Liver (tissue), 9 donors: Measurements from ENCODE around the gene ZNF185. TPM values are rescaled to one million over a fixed set of nuclear protein-coding genes. Genes with fewer than 3 reads are reported as not detected.

Experiments used
- DNase-seq: peaks from one replicate; pipeline ENCODE4 v3.0.0-alpha.2; 2017; ENCODE audit warnings: low spot score
- H3K27ac ChIP-seq, 2 donors: one replicate each; pipeline ENCODE4 v1.7.0; 2013; ENCODE audit warnings: inconsistent platforms in 2 of 2, low read length in 2 of 2, control low read depth in 1 of 2, low read depth in 1 of 2, mild to moderate bottlenecking in 1 of 2
- H3K27me3 ChIP-seq, 4 donors: one replicate each; pipeline versions ENCODE4 v1.6.1 to v1.7.0; 2013; ENCODE audit warnings: low read length in 3 of 4, inconsistent platforms in 1 of 4, mild to moderate bottlenecking in 1 of 4, moderate library complexity in 1 of 4; ENCODE audit not compliant: control insufficient read depth in 4 of 4, insufficient read depth in 4 of 4
- H3K36me3 ChIP-seq, 4 donors: one replicate each; pipeline versions ENCODE4 v1.6.1 to v1.7.0; 2013; ENCODE audit warnings: low read length in 3 of 4, mild to moderate bottlenecking in 3 of 4, low read depth in 1 of 4, moderate library complexity in 1 of 4; ENCODE audit not compliant: control insufficient read depth in 4 of 4, insufficient read depth in 3 of 4
- H3K4me1 ChIP-seq, 4 donors: one replicate each; pipeline versions ENCODE4 v1.6.1 to v1.7.0; 2013; ENCODE audit warnings: low read length in 3 of 4, mild to moderate bottlenecking in 3 of 4, moderate library complexity in 1 of 4; ENCODE audit not compliant: control insufficient read depth in 4 of 4, insufficient read depth in 4 of 4
- H3K4me3 ChIP-seq, 3 donors: one replicate each; pipeline versions ENCODE4 v1.6.1 to v1.7.0; 2013; ENCODE audit warnings: low read length in 3 of 3, control low read depth in 1 of 3, low read depth in 1 of 3, mild to moderate bottlenecking in 1 of 3
- H3K9ac ChIP-seq, 2 donors: one replicate each; pipeline ENCODE4 v1.7.0; 2013; ENCODE audit warnings: low read length in 2 of 2, mild to moderate bottlenecking in 2 of 2, moderate library complexity in 2 of 2, control low read depth in 1 of 2, low read depth in 1 of 2
- H3K9me3 ChIP-seq, 4 donors: one replicate each; pipeline versions ENCODE4 v1.6.1 to v1.7.0; 2013; ENCODE audit warnings: low read length in 3 of 4; ENCODE audit not compliant: control insufficient read depth in 4 of 4
- ATF3 ChIP-seq: IDR thresholded peaks from 2 replicates; pipeline ENCODE4 v1.6.1; 2016; ENCODE audit warnings: antibody characterized with exemption
- EGR1 ChIP-seq, 2 donors: IDR thresholded peaks; 2 replicates each; pipeline ENCODE4 v1.6.1; 2016 to 2018; ENCODE audit warnings: antibody characterized with exemption in 2 of 2, low read depth in 2 of 2
- FOXA1 ChIP-seq: IDR thresholded peaks from 2 replicates; pipeline ENCODE4 v1.6.1; 2016; ENCODE audit warnings: antibody characterized with exemption
- GABPA ChIP-seq, 2 donors: IDR thresholded peaks in 1 of 2; conservative IDR thresholded peaks in 1 of 2; 2 replicates each; pipeline ENCODE4 v1.6.1; 2016; ENCODE audit warnings: antibody characterized with exemption in 2 of 2, mild to moderate bottlenecking in 1 of 2, moderate library complexity in 1 of 2
- JUND ChIP-seq, 2 donors: IDR thresholded peaks; 2 replicates each; pipeline ENCODE4 v1.6.1; 2016; ENCODE audit warnings: antibody characterized with exemption in 2 of 2
- MAX ChIP-seq: IDR thresholded peaks from 2 replicates; pipeline ENCODE4 v1.6.1; 2016; ENCODE audit warnings: antibody characterized with exemption
- NR2F2 ChIP-seq: IDR thresholded peaks from 2 replicates; pipeline ENCODE4 v1.6.1; 2016; ENCODE audit warnings: antibody characterized with exemption
- RAD21 ChIP-seq, 2 donors: IDR thresholded peaks; 2 replicates each; pipeline ENCODE4 v1.6.1; 2016; ENCODE audit warnings: antibody characterized with exemption in 2 of 2, mild to moderate bottlenecking in 2 of 2
- REST ChIP-seq: IDR thresholded peaks from 2 replicates; pipeline ENCODE4 v1.6.1; 2016; ENCODE audit warnings: antibody characterized with exemption, mild to moderate bottlenecking
- RXRA ChIP-seq, 2 donors: IDR thresholded peaks; 2 replicates each; pipeline ENCODE4 v1.6.1; 2017 to 2018; ENCODE audit warnings: antibody characterized with exemption in 2 of 2, mild to moderate bottlenecking in 1 of 2
- SP1 ChIP-seq: IDR thresholded peaks from 2 replicates; pipeline ENCODE4 v1.6.1; 2018; ENCODE audit warnings: antibody characterized with exemption, mild to moderate bottlenecking
- TAF1 ChIP-seq: conservative IDR thresholded peaks from 2 replicates; pipeline ENCODE4 v1.6.1; 2016; ENCODE audit warnings: antibody characterized with exemption, mild to moderate bottlenecking
- YY1 ChIP-seq: IDR thresholded peaks from 2 replicates; pipeline ENCODE4 v1.6.1; 2016; ENCODE audit warnings: antibody characterized with exemption, mild to moderate bottlenecking
- ZBTB33 ChIP-seq: IDR thresholded peaks from 2 replicates; pipeline ENCODE4 v1.6.1; 2016; ENCODE audit warnings: antibody characterized with exemption
- WGBS: extraction: QIAGEN DNeasy Blood & Tissue Kit; methylation state at CpG from one replicate; pipeline ENCODE4 v1.1.7; 2013; 5-methylcytosine and 5-hydroxymethylcytosine counted together
- polyA plus RNA-seq, 2 donors: library from polyadenylated mRNA; stranded (reverse) in 1 of 2; unstranded in 1 of 2; fragments of 200-250 nt in 1 of 2; fragments of >200 nt in 1 of 2; fragmentation: Nextera tagmentation in 1 of 2; extraction: Ambion mirVana in 1 of 2; gene quantifications; one replicate each; pipeline versions ENCODE4 v1.2.1 to v1.2.3, GENCODE V29; 2013 to 2015
- total RNA-seq, 2 donors: library from RNA; depleted of rRNA; stranded (reverse); fragments of >200 nt; gene quantifications; one replicate each; pipeline ENCODE4 v1.2.3, GENCODE V29; 2014
- TF ChIP-seq, protein P1 (sequence below): fragments of 150-350 bp; IDR thresholded peaks from 2 replicates; pipeline ENCODE4 v1.5.1; 2017; ENCODE audit warnings: improper control_type of control experiment, low read depth, low read length; ENCODE audit not compliant: missing input control
- donor health status: healthy.
- donor health status: healthy.
- donor health status: healthy.
- donor health status: healthy.
- donor health status: healthy.

Gene ZNF185
- total and polyA plus RNA-seq, 4 donors, result 0.44 to 3.2 (median 0.94) TPM

- DNase-seq, result no peak
- WGBS, result 79% methylated on average over 7 of the region's 7 CpGs
- H3K9me3 ChIP-seq, result no peaks in the 10 kb centered on the region
- H3K36me3 ChIP-seq, result no peaks in the 10 kb centered on the region
- no peak overlapping the region for H3K9ac ChIP-seq
- H3K27me3 ChIP-seq, result no peaks in the 10 kb centered on the region
- H3K4me1 ChIP-seq, result no peaks in the 10 kb centered on the region
- H3K4me3 ChIP-seq, result no peak overlapping the region
- no peak overlapping the region for H3K27ac ChIP-seq
- TF ChIP-seq SP1 (no peak), MAX (no peak), YY1 (no peak), REST (no peak), ATF3 (no peak), JUND (IDR thresholded peaks at IDR 0.05) (no peak), GABPA (IDR thresholded peaks at IDR 0.05 in 1 of 2, conservative IDR thresholded peaks at IDR 0.05 in 1 of 2) (no peak), ZBTB33 (no peak), RAD21 (IDR thresholded peaks at IDR 0.05) (no peak), NR2F2 (no peak), EGR1 (IDR thresholded peaks at IDR 0.05; ENCODE audit: low read depth in 2 of 2) (no peak), TAF1 (no peak), RXRA (IDR thresholded peaks at IDR 0.05) (no peak)
- TF ChIP-seq, protein P1, sequence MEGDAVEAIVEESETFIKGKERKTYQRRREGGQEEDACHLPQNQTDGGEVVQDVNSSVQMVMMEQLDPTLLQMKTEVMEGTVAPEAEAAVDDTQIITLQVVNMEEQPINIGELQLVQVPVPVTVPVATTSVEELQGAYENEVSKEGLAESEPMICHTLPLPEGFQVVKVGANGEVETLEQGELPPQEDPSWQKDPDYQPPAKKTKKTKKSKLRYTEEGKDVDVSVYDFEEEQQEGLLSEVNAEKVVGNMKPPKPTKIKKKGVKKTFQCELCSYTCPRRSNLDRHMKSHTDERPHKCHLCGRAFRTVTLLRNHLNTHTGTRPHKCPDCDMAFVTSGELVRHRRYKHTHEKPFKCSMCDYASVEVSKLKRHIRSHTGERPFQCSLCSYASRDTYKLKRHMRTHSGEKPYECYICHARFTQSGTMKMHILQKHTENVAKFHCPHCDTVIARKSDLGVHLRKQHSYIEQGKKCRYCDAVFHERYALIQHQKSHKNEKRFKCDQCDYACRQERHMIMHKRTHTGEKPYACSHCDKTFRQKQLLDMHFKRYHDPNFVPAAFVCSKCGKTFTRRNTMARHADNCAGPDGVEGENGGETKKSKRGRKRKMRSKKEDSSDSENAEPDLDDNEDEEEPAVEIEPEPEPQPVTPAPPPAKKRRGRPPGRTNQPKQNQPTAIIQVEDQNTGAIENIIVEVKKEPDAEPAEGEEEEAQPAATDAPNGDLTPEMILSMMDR, result no peak
Measured at GRCh38 chrX:152918707-152919106, 20.8 kb downstream of the ZNF185 start.

GRCh38 chrX:152923599-152923998 is 25.7 kb downstream of the ZNF185 start:
- TF ChIP-seq RAD21 (IDR thresholded peaks at IDR 0.05) (no peak), REST (no peak), YY1 (no peak), TAF1 (no peak), FOXA1 (no peak), JUND (IDR thresholded peaks at IDR 0.05) (no peak), NR2F2 (no peak)
- TF ChIP-seq, protein P1, result no peak
- no peak for DNase-seq
- H3K9me3 ChIP-seq, result no peaks in the 10 kb centered on the region
- no peak overlapping the region for H3K9ac ChIP-seq
- H3K36me3 ChIP-seq, result no peaks in the 10 kb centered on the region
- 90% methylated on average over 10 of the region's 10 CpGs for WGBS
- no peak overlapping the region for H3K27ac ChIP-seq
- peaks cover 0 to 4% (median 0%) of the 10 kb centered on the region in 4 donors for H3K4me1 ChIP-seq
- no peaks in the 10 kb centered on the region for H3K27me3 ChIP-seq
- no peak overlapping the region for H3K4me3 ChIP-seq
